Erythroblast (primary cell): ENCODE data around the gene HDAC7.

Experiments used
- GATA1 ChIP-seq: IDR thresholded peaks from 2 replicates; pipeline ENCODE4 v1.6.1; 2011; ENCODE audit warnings: low read depth, mild to moderate bottlenecking, control low read depth, low read length, moderate library complexity
- POLR2A ChIP-seq: IDR thresholded peaks from 2 replicates; pipeline ENCODE4 v1.6.1; 2011; ENCODE audit warnings: mild to moderate bottlenecking, low read length

DNA sequence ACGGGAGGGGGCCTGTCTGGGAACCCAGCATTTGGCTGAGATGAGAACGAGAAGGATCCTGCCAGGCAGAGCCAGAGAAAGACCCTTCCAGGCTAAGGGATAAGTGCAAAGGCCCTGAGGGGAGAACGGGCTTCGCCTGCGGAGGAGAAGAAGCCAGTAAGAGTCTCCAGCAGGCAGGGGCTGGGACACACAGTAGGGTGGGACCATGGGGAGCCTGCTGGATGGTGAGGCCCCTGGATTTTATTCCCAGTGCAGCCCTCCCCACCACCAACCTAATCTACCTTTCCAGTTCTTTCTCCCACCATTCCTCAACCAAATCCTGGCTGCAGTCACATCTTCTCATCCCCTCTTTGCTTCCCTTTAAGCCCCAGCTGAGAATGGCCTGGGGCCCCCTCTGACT lies 73.6 kb downstream of the HDAC7 start:
- TF ChIP-seq POLR2A, result no peak
- TF ChIP-seq GATA1, result no peak
